DOHH2 (cell line): Measurements from ENCODE around the gene DRD2.

Experiments
- H3F3A ChIP-seq: fragments of 200-600 bp; sonication (generic), shearing (Covaris generic); 2 replicates; pipeline ENCODE4 v1.6.0; 2016; ENCODE audit warnings: antibody characterized with exemption, mild to moderate bottlenecking; ENCODE audit not compliant: control insufficient read depth, insufficient read depth
- H3K27ac ChIP-seq: fragments of 200-600 bp; sonication (generic); 2 replicates; pipeline ENCODE4 v1.5.1; 2014; ENCODE audit warnings: low read depth, mild to moderate bottlenecking, low read length, moderate library complexity
- H3K27me3 ChIP-seq: fragments of 200-600 bp; sonication (generic); 2 replicates; pipeline ENCODE4 v1.6.1; 2014; ENCODE audit warnings: mild to moderate bottlenecking, low read length, mixed read lengths; ENCODE audit not compliant: control insufficient read depth
- H3K36me3 ChIP-seq: fragments of 200-600 bp; sonication (generic); 2 replicates; pipeline ENCODE4 v1.6.1; 2014; ENCODE audit warnings: mild to moderate bottlenecking, low read length, moderate library complexity, mixed read lengths; ENCODE audit not compliant: control insufficient read depth
- H3K4me1 ChIP-seq: fragments of 200-600 bp; sonication (generic); 2 replicates; pipeline ENCODE4 v1.6.1; 2014; ENCODE audit warnings: mild to moderate bottlenecking, low read length, mixed read lengths; ENCODE audit not compliant: control insufficient read depth
- H3K4me2 ChIP-seq: fragments of 200-600 bp; sonication (generic); 2 replicates; pipeline ENCODE4 v1.6.0; 2014; ENCODE audit warnings: mild to moderate bottlenecking, low read length, moderate library complexity
- H3K4me3 ChIP-seq: fragments of 200-600 bp; sonication (generic); 2 replicates; pipeline ENCODE4 v1.5.1; 2014; ENCODE audit warnings: mild to moderate bottlenecking, low read length, mixed read lengths
- H3K79me2 ChIP-seq: fragments of 200-600 bp; sonication (generic); 2 replicates; pipeline ENCODE4 v1.6.1; 2014; ENCODE audit warnings: mild to moderate bottlenecking, low read length, mixed read lengths; ENCODE audit not compliant: control insufficient read depth
- H3K9me2 ChIP-seq: fragments of 200-600 bp; sonication (generic); replicated peaks from 2 replicates; pipeline ENCODE4 v1.6.1; 2014; ENCODE audit warnings: mild to moderate bottlenecking, low read length, mixed read lengths; ENCODE audit not compliant: control insufficient read depth
- H3K9me3 ChIP-seq: fragments of 200-600 bp; sonication (generic); 2 replicates; pipeline ENCODE4 v1.6.1; 2014; ENCODE audit warnings: antibody characterized with exemption, low read length, mixed read lengths; ENCODE audit not compliant: control insufficient read depth, insufficient read depth
- H4K20me1 ChIP-seq: fragments of 200-600 bp; sonication (generic); 2 replicates; pipeline ENCODE4 v1.6.0; 2014; ENCODE audit warnings: low read depth, mild to moderate bottlenecking, antibody characterized with exemption, low read length, moderate library complexity; ENCODE audit not compliant: control insufficient read depth, insufficient read depth
- CTCF ChIP-seq: fragments of 200-600 bp; sonication (generic); IDR thresholded peaks from one replicate; pipeline ENCODE4 v1.5.1; 2014; ENCODE audit warnings: antibody characterized with exemption, mild to moderate bottlenecking, low read depth, low read length; ENCODE audit not compliant: poor library complexity, severe bottlenecking
- EZH2phosphoT487 ChIP-seq: fragments of 200-600 bp; sonication (generic); IDR thresholded peaks from 2 replicates; pipeline ENCODE4 v1.6.1; 2017; ENCODE audit warnings: borderline replicate concordance, mild to moderate bottlenecking, antibody characterized with exemption, low read length, moderate library complexity, mixed read lengths

The DRD2 gene

DNA sequence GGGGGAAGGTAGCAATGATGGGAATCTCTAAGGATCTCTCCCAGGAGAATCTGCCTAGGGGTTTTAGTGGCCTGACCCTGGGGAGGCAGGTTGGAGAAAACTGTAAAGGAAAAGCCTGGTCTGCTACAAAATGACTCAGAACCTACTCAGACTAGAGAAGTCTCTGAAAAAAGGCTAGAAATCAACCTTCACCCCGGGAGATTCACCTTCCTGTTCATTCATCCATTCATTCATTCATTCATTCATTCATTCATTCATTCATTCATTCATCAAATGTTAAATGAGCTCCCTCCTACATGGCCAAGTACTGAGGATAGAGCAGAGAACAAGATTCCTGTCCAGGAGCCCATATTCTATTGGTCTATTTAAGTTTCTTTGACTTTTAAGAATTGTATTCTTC, 96.5 kb downstream of the DRD2 start:
- Histone ChIP-seq H3K36me3 (no peaks in the 10 kb centered on the region), H3K27me3 (no peaks in the 10 kb centered on the region), H3K4me2 (no peak overlapping the region), H3K79me2 (no peaks in the 10 kb centered on the region), H3K4me3 (no peak overlapping the region), H3K9me2 (no peaks in the 10 kb centered on the region), H3K4me1 (no peaks in the 10 kb centered on the region), H4K20me1 (no peaks in the 10 kb centered on the region), H3K9me3 (no peaks in the 10 kb centered on the region), H3K27ac (no peak overlapping the region), H3F3A (no peaks in the 10 kb centered on the region)
- TF ChIP-seq CTCF (no peak), EZH2phosphoT487 (no peak)

GRCh38 chr11:113377681-113378412, 97.4 kb downstream of the DRD2 start:
- no peaks in the 10 kb centered on the region for H3K4me1 ChIP-seq
- no peaks in the 10 kb centered on the region for H4K20me1 ChIP-seq
- H3K27ac ChIP-seq: no peak overlapping the region
- H3K9me3 ChIP-seq: no peaks in the 10 kb centered on the region
- H3K4me3 ChIP-seq: no peak overlapping the region
- no peaks in the 10 kb centered on the region for H3K9me2 ChIP-seq
- no peaks in the 10 kb centered on the region for H3K27me3 ChIP-seq
- no peak overlapping the region for H3K4me2 ChIP-seq
- TF ChIP-seq EZH2phosphoT487: no peak
- TF ChIP-seq CTCF: no peak
- no peaks in the 10 kb centered on the region for H3F3A ChIP-seq
- no peaks in the 10 kb centered on the region for H3K79me2 ChIP-seq
- H3K36me3 ChIP-seq: no peaks in the 10 kb centered on the region

DNA sequence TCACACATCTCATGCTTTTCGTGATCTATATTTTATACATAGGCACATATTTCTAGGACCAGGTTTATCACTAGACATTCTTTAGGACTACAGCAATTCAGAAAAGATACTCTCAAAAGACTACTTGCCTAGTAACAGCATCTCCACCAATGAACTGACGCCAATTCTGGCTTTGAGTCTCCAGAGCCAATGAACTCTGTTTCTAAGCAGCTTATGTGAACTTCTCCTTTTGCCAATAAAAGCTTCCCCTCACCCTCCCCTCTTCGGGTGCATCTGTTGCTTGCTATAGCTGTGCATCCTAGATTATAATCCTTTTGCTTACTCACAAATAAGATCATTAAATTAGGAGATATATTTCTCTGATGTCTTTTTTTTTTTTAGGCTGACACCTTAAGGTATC, 99.0 kb downstream of the DRD2 start:
- Histone ChIP-seq H3K27me3 (no peaks in the 10 kb centered on the region), H3K4me2 (no peak overlapping the region), H3F3A (no peaks in the 10 kb centered on the region), H3K9me2 (no peaks in the 10 kb centered on the region), H3K9me3 (no peaks in the 10 kb centered on the region), H3K79me2 (no peaks in the 10 kb centered on the region), H4K20me1 (no peaks in the 10 kb centered on the region), H3K36me3 (no peaks in the 10 kb centered on the region), H3K4me3 (no peak overlapping the region), H3K27ac (no peak overlapping the region), H3K4me1 (no peaks in the 10 kb centered on the region)
- no peak for TF ChIP-seq EZH2phosphoT487
- no peak for TF ChIP-seq CTCF
